HL-60 (cell line): Measurements from ENCODE around the gene LEKR1.

ENCODE experiments used
- CTCF ChIP-seq: IDR thresholded peaks from one replicate; pipeline ENCODE4 v1.5.1; 2011; ENCODE audit warnings: low read length, control low read depth, inconsistent platforms; ENCODE audit not compliant: insufficient read depth
- REST ChIP-seq: IDR thresholded peaks from 2 replicates; pipeline ENCODE4 v1.6.1; 2012; ENCODE audit warnings: low read depth; ENCODE audit not compliant: insufficient replicate concordance

GRCh38 chr3:157058392-157059071 lies 232.4 kb downstream of the LEKR1 start:
- TF ChIP-seq CTCF = no peak
- TF ChIP-seq REST = no peak
